Osteoblast (primary cell): ENCODE data around the gene GABRB2. TPM values are rescaled to one million over a fixed set of nuclear protein-coding genes. Genes with fewer than 3 reads are reported as not detected.

Experiments used
- DNase-seq: peaks from one replicate; pipeline ENCODE4 v3.0.0; 2011; ENCODE audit warnings: low spot score, mixed read lengths; ENCODE audit not compliant: insufficient read length; ENCODE audit errors: missing footprints
- H2AFZ ChIP-seq: 2 replicates; pipeline ENCODE4 v1.6.0; 2011; ENCODE audit warnings: mild to moderate bottlenecking, low read length
- H3K27ac ChIP-seq: 2 replicates; pipeline ENCODE4 v1.5.1; 2011; ENCODE audit warnings: mild to moderate bottlenecking, low read depth, low read length, moderate library complexity
- H3K27me3 ChIP-seq: 2 replicates; pipeline ENCODE4 v1.6.0; 2012; ENCODE audit warnings: mild to moderate bottlenecking, control low read depth, inconsistent platforms, low read length, moderate library complexity; ENCODE audit not compliant: insufficient read depth
- H3K36me3 ChIP-seq: 2 replicates; pipeline ENCODE4 v1.5.1; 2011; ENCODE audit warnings: mild to moderate bottlenecking, low read length, control low read depth, moderate library complexity; ENCODE audit not compliant: insufficient read depth
- H3K4me1 ChIP-seq: 2 replicates; pipeline ENCODE4 v1.5.1; 2011; ENCODE audit warnings: mild to moderate bottlenecking, low read length, control low read depth, moderate library complexity; ENCODE audit not compliant: insufficient read depth
- H3K4me2 ChIP-seq: 2 replicates; pipeline ENCODE4 v1.6.0; 2011; ENCODE audit warnings: mild to moderate bottlenecking, low read length; ENCODE audit not compliant: insufficient read depth
- H3K4me3 ChIP-seq: fragments of 200-600 bp; sonication (generic); 3 replicates; pipeline ENCODE4 v1.5.1; 2012; ENCODE audit warnings: mild to moderate bottlenecking, low read length, inconsistent platforms; ENCODE audit not compliant: insufficient read depth
- H3K79me2 ChIP-seq: 2 replicates; pipeline ENCODE4 v1.6.0; 2012; ENCODE audit warnings: mild to moderate bottlenecking, low read length, control low read depth, inconsistent platforms; ENCODE audit not compliant: insufficient read depth
- H3K9me3 ChIP-seq: 2 replicates; pipeline ENCODE4 v1.5.1; 2011; ENCODE audit warnings: low read depth, low read length, control low read depth
- H4K20me1 ChIP-seq: 2 replicates; pipeline ENCODE4 v1.6.0; 2012; ENCODE audit warnings: mild to moderate bottlenecking, low read length, control low read depth; ENCODE audit not compliant: insufficient read depth
- CTCF ChIP-seq: IDR thresholded peaks from 2 replicates; pipeline ENCODE4 v1.5.1; 2011; ENCODE audit warnings: mild to moderate bottlenecking, low read depth, low read length, moderate library complexity; ENCODE audit errors: extremely low read depth
- total RNA-seq: library from RNA; depleted of rRNA; stranded (reverse); fragments of >200 nt; gene quantifications from 2 replicates; pipeline ENCODE4 v1.2.3, GENCODE V29; 2012

Gene GABRB2
- total RNA-seq, 1 donor = 0.72 TPM

GRCh38 chr5:161271816-161272215 is 274.7 kb downstream of the GABRB2 start:
- Histone ChIP-seq H4K20me1 (no peaks in the 10 kb centered on the region), H3K79me2 (no peaks in the 10 kb centered on the region), H3K4me3 (no peak overlapping the region), H2AFZ (no peak overlapping the region), H3K36me3 (no peaks in the 10 kb centered on the region), H3K9me3 (peaks cover 1% of the 10 kb centered on the region), H3K4me2 (no peak overlapping the region), H3K27me3 (no peaks in the 10 kb centered on the region), H3K4me1 (no peaks in the 10 kb centered on the region), H3K27ac (no peak overlapping the region)
- DNase-seq = no peak
- TF ChIP-seq CTCF = no peak

GRCh38 chr5:161269125-161269524 is 277.4 kb downstream of the GABRB2 start:
- Histone ChIP-seq H3K4me3 (no peak overlapping the region), H3K9me3 (peaks cover 1% of the 10 kb centered on the region), H3K27me3 (no peaks in the 10 kb centered on the region), H3K4me2 (no peak overlapping the region), H3K79me2 (no peaks in the 10 kb centered on the region), H3K4me1 (no peaks in the 10 kb centered on the region), H4K20me1 (no peaks in the 10 kb centered on the region), H3K27ac (no peak overlapping the region), H3K36me3 (no peaks in the 10 kb centered on the region), H2AFZ (no peak overlapping the region)
- no peak for DNase-seq
- no peak for TF ChIP-seq CTCF

GRCh38 chr5:161266954-161267353 is 279.6 kb downstream of the GABRB2 start:
- Histone ChIP-seq H3K27me3 (no peaks in the 10 kb centered on the region), H3K4me3 (no peak overlapping the region), H3K9me3 (peaks cover under 1% of the 10 kb centered on the region), H3K27ac (no peak overlapping the region), H4K20me1 (no peaks in the 10 kb centered on the region), H3K4me2 (no peak overlapping the region), H3K4me1 (no peaks in the 10 kb centered on the region), H2AFZ (no peak overlapping the region), H3K36me3 (no peaks in the 10 kb centered on the region), H3K79me2 (no peaks in the 10 kb centered on the region)
- TF ChIP-seq CTCF = no peak
- DNase-seq = no peak

GRCh38 chr5:161265006-161265405 is 281.5 kb downstream of the GABRB2 start:
- Histone ChIP-seq H3K27me3 (no peaks in the 10 kb centered on the region), H3K9me3 (no peaks in the 10 kb centered on the region), H3K27ac (no peak overlapping the region), H3K36me3 (no peaks in the 10 kb centered on the region), H4K20me1 (no peaks in the 10 kb centered on the region), H2AFZ (no peak overlapping the region), H3K4me1 (no peaks in the 10 kb centered on the region), H3K4me3 (no peak overlapping the region), H3K4me2 (no peak overlapping the region), H3K79me2 (no peaks in the 10 kb centered on the region)
- DNase-seq = no peak
- no peak for TF ChIP-seq CTCF
